SJSA1 (cell line): Measurements from ENCODE around the gene ABHD14A. TPM values are rescaled to one million over a fixed set of nuclear protein-coding genes. Genes with fewer than 3 reads are reported as not detected.

Experiments used
- DNase-seq, 2 experiments: peaks; one replicate each; pipeline ENCODE4 v3.0.0-alpha.2; 2015 to 2020; ENCODE audit warnings: low spot score in 2 of 2, low read depth in 1 of 2
- H3K27ac ChIP-seq: fragments of 250-450 bp; sonication (Bioruptor Pico); 2 replicates; pipeline ENCODE4 v1.5.1; 2020; ENCODE audit warnings: mild to moderate bottlenecking, moderate library complexity
- H3K27me3 ChIP-seq: fragments of 250-450 bp; sonication (Bioruptor Pico); replicated peaks from 2 replicates; pipeline ENCODE4 v1.5.1; 2020; ENCODE audit warnings: mild to moderate bottlenecking, moderate library complexity
- H3K36me3 ChIP-seq: fragments of 250-450 bp; sonication (Bioruptor Pico); 2 replicates; pipeline ENCODE4 v1.5.1; 2020; ENCODE audit warnings: mild to moderate bottlenecking
- H3K4me1 ChIP-seq: fragments of 250-450 bp; sonication (Bioruptor Pico); replicated peaks from 2 replicates; pipeline ENCODE4 v1.6.1; 2021; ENCODE audit warnings: mild to moderate bottlenecking
- H3K4me3 ChIP-seq: fragments of 250-450 bp; sonication (Bioruptor Pico); 2 replicates; pipeline ENCODE4 v1.5.1; 2020; ENCODE audit warnings: mild to moderate bottlenecking
- H3K9me3 ChIP-seq: fragments of 250-450 bp; sonication (Bioruptor Pico); replicated peaks from 2 replicates; pipeline ENCODE4 v1.5.1; 2020; ENCODE audit warnings: mild to moderate bottlenecking
- total RNA-seq: library from RNA; depleted of rRNA; stranded (reverse); fragments of >200 nt; shearing (Covaris generic); gene quantifications from 2 replicates; pipeline ENCODE4 v1.2.3, GENCODE V29; 2014

The ABHD14A gene
- total RNA-seq, 1 experiment from 2014 or later = 13.2 TPM

- Histone ChIP-seq H3K4me1 (no peaks in the 10 kb centered on the region), H3K27ac (no peak overlapping the region), H3K27me3 (no peaks in the 10 kb centered on the region), H3K36me3 (no peaks in the 10 kb centered on the region), H3K4me3 (no peak overlapping the region), H3K9me3 (no peaks in the 10 kb centered on the region)
- no peak for DNase-seq
These were observed 39.1 kb downstream of the ABHD14A start for GRCh38 chr3:52013802-52014598.

DNA sequence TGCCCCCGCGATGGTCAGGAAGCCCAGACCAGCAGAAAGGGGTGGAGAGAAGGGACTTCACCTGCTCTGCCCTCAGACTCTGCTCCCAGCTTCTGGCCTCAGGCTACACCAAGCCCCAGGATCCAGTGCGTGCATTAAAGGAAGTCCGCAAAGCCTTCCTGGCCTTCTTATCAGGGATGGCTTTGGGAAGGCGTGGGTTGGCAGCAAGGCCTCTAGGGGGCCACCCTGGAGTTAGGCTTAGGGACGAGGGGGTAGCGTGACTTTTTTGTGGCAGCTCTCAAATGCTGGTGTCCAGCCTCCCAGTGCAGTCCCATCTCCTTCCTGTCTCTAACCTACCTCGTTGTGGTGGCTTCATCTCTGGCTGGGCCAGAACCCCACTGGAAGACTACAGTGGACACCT is 39.7 kb downstream of the ABHD14A start:
- no peak overlapping the region for H3K27ac ChIP-seq
- DNase-seq = peak in 1 of 2 experiments; percentile 10

DNA sequence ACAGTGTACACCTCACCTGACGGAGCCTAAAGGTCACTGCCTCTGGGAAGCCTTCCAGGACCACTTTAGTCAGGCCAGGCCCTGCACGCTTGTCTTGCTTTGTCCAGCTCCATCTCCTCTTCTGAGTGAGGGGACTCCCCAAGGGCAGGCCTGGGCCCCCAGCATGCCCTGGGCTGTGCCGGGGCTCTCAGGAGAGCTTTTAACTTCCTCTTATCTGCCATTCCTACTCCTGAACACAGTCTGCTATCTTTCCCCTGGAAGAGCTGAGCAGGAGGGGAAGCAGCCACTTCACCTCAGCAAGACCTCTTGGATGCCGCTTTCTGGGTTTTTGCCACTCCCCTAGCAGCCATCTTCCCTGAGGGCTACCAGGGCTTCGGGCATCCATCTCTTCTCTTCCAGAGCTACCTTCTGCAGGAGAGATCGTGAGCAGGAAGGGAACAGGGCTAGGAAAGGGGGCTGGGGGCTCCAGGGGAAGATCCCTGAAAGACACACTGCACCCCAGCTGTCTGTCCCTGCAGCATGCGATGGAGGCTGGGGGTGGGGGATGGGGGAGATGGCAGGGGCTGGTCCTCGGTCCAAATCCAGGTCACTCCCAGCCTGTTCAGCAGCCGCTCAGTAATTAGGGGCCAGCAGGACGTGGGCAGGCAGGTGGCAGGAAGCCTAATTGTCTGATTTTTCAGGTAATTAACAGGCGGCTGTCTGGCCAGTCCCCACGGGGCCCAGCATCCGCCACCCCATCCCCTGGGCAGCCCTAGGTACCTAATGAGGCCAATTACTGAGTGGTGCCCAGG is 40.8 kb downstream of the ABHD14A start:
- Histone ChIP-seq H3K9me3 (no peaks in the 10 kb centered on the region), H3K4me1 (no peaks in the 10 kb centered on the region), H3K27ac (no peak overlapping the region)

More for the DNA sequence above, 39.7 kb downstream of the ABHD14A start:
- Histone ChIP-seq H3K4me3 (no peak overlapping the region), H3K27me3 (no peaks in the 10 kb centered on the region), H3K4me1 (no peaks in the 10 kb centered on the region), H3K9me3 (no peaks in the 10 kb centered on the region), H3K36me3 (no peaks in the 10 kb centered on the region)

DNA sequence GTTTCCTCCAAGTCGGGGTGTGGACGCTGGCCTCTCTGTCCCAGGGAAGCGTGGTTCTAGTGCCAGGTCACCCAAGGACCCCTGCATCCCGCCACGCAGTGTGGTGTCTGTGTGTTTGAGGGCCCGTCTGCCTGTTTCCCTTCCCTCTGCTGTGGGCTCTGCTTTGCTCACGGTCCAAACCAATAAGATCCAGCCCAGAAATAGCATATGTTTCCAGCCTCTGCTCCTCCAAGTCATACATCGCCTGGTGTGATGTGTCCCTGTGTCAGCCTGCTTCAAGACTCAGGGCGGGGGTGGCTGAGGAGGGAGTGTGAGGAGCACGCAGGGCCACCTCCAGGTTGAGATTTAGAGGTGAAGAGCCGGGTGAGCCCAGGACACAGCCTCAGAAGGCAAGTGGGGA is 42.7 kb downstream of the ABHD14A start:
- DNase-seq = no peak
- Histone ChIP-seq H3K27ac (no peak overlapping the region), H3K4me1 (no peaks in the 10 kb centered on the region), H3K27me3 (no peaks in the 10 kb centered on the region), H3K4me3 (no peak overlapping the region), H3K36me3 (no peaks in the 10 kb centered on the region), H3K9me3 (no peaks in the 10 kb centered on the region)

More for the DNA sequence above, 40.8 kb downstream of the ABHD14A start:
- H3K27me3 ChIP-seq = no peaks in the 10 kb centered on the region
- no peak for DNase-seq
- H3K4me3 ChIP-seq = no peak overlapping the region
- no peaks in the 10 kb centered on the region for H3K36me3 ChIP-seq

DNA sequence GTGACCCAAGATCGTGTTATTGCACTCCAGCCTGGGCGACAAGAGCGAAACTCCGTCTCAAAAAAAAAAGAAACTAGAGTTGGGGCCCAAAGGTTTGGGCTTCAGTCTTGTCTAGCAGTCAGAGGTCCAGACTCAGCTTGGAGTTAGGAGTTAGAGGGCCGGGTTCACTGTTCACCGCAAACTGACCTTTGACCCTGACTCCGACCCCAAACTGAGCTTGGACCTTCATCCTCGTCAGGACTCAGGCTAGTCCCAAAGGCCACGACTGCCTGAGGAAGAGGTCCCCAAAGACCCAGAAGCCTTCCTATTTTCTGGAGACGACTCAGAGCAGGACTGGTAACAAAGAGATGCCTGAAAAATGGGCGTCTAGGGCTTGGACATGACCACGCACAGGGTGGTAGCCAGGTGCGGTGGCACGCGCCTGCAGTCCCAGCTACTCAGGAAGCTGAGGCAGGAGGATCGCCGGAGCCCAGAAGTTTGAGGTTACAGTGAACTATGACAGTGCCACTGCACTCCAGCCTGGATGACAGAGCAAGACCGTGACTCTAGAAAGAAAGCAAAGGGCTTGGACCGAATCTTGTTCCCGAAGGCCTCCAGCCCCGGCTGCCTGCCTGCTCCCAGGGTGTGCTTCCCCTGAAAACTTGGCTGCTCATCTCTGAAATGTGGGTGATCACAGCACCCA is 43.6 kb downstream of the ABHD14A start:
- H3K4me1 ChIP-seq = no peaks in the 10 kb centered on the region
- no peaks in the 10 kb centered on the region for H3K36me3 ChIP-seq
- no peaks in the 10 kb centered on the region for H3K27me3 ChIP-seq
- no peak for DNase-seq
- H3K9me3 ChIP-seq = no peaks in the 10 kb centered on the region
- H3K27ac ChIP-seq = no peak overlapping the region
- H3K4me3 ChIP-seq = no peak overlapping the region

DNA sequence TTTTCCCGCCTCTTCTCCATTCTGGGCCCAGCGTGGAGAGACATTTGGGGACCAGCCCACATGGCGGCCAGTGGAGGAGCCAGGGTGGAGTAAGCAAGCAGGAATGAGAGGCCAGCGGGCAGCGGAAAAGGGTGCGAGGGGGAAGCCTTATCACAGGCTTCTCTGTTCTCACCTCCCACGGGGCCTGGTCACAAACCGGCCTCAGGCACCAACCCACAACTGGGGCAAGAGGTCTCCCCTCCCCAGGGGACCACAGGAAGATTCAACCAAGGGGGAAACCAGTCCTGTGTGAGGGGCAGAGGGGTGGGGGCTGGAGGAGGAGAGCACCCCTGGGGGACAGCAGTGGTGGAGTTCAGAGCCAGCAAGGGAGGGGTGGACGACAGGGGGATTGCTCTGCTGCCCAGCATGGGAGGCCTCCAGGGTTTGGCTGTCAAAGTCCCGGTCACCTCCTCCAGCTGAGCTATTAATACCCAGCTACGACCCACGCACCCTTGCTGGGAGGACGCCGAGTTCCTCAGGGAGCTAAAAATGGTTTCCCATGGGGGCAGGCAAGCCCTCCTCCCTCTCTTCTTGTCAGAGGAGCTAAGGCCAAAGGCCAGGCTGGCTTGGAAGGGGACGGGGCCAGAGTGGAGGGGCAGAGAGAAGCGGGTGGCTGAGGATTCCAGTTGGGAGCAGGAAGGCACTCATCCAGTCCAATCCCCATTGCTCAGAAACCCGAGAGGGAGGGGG is 44.7 kb downstream of the ABHD14A start:
- no peaks in the 10 kb centered on the region for H3K4me1 ChIP-seq
- no peak for DNase-seq
- no peak overlapping the region for H3K27ac ChIP-seq
- H3K27me3 ChIP-seq = no peaks in the 10 kb centered on the region
- H3K4me3 ChIP-seq = no peak overlapping the region
- H3K36me3 ChIP-seq = no peaks in the 10 kb centered on the region
- no peaks in the 10 kb centered on the region for H3K9me3 ChIP-seq

DNA sequence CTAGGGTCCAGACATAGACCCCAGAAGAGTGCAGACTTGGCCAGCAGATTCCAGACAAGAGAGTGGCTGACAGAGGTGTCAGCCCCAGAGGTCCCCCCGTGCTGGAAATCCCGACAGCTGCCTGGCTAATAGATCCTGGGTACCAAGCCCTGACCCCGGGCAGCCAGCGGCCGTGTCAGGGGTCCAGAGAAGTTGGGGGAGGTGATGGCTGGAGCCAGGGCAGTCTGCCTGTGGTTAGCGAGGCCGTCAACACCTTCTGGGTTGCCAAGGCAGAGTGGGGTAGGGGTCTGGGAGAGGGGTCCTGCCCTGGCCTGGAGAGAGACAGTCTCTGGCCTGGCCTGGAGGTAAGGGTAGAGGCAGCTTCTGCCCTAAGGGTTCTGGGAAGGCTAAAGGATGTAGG is 45.9 kb downstream of the ABHD14A start:
- Histone ChIP-seq H3K4me1 (no peaks in the 10 kb centered on the region), H3K27ac (no peak overlapping the region), H3K36me3 (no peaks in the 10 kb centered on the region), H3K9me3 (no peaks in the 10 kb centered on the region), H3K4me3 (no peak overlapping the region), H3K27me3 (no peaks in the 10 kb centered on the region)
- no peak for DNase-seq

- Histone ChIP-seq H3K27ac (no peak overlapping the region), H3K9me3 (no peaks in the 10 kb centered on the region), H3K36me3 (no peaks in the 10 kb centered on the region), H3K4me1 (no peaks in the 10 kb centered on the region), H3K4me3 (no peak overlapping the region), H3K27me3 (no peaks in the 10 kb centered on the region)
- no peak for DNase-seq
These were observed 46.8 kb downstream of the ABHD14A start for GRCh38 chr3:52021489-52022268.

GRCh38 chr3:52022323-52023100 is 47.6 kb downstream of the ABHD14A start:
- H3K4me3 ChIP-seq = no peak overlapping the region
- DNase-seq = no peak
- H3K9me3 ChIP-seq = no peaks in the 10 kb centered on the region
- H3K4me1 ChIP-seq = no peaks in the 10 kb centered on the region
- no peaks in the 10 kb centered on the region for H3K27me3 ChIP-seq
- no peaks in the 10 kb centered on the region for H3K36me3 ChIP-seq
- H3K27ac ChIP-seq = no peak overlapping the region

- H3K9me3 ChIP-seq = no peaks in the 10 kb centered on the region
- no peaks in the 10 kb centered on the region for H3K27me3 ChIP-seq
- no peak for DNase-seq
- no peaks in the 10 kb centered on the region for H3K4me1 ChIP-seq
- no peak overlapping the region for H3K27ac ChIP-seq
- no peaks in the 10 kb centered on the region for H3K36me3 ChIP-seq
- no peak overlapping the region for H3K4me3 ChIP-seq
These were observed 48.4 kb downstream of the ABHD14A start for GRCh38 chr3:52023101-52023770.

DNA sequence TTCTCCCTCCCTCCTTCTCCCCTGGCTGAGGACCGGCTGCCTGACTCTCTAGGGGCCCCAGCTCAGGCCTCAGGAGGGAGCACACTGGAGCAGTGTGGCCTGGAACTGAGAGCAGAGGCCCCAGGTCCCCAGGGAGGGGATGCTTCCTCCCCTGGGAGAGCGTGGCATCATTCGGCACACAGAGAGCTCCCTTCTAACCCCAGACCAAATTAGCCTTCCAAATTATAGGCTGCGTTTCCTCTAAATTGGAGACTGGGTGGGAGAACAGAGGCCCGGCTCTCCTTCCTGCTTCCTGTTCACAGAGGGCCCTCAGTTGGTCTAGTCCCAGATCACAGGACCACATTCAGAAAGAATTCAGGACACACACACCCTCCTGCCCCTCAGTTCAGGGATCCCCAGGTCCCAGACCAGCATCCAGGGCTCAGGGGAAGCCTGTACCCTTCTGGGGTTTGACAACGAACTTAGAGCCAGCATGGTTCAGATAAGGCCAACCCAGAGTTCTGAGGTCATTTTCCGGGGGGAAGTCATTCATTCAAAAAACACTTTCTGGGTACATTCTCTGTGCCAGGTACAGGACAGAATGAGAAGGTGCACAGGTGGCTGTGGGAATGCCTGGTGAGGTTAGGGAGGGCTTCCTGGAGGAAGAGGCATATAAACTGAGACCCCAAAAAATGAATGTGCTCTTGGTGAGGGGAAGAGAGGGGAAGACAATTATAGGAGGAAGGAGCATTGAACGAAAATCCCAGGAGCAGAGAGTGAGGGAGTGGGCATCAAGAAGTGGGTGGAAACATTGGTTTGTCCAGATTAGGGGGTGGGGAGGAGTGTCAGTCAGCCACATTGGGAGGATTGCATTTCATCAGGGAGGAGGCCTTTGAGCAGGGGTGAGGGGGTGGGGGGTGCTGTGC is 49.2 kb downstream of the ABHD14A start:
- Histone ChIP-seq H3K9me3 (no peaks in the 10 kb centered on the region), H3K27me3 (no peaks in the 10 kb centered on the region), H3K36me3 (no peaks in the 10 kb centered on the region), H3K4me1 (no peaks in the 10 kb centered on the region), H3K4me3 (no peak overlapping the region), H3K27ac (no peak overlapping the region)
- DNase-seq = no peak
